HG02678 (cell line): ENCODE data around the gene SLC35E2B.
"Not testable (repeated sequence)": the region's sequence is repeated elsewhere in the genome, so short reads cannot be mapped to it uniquely, and the experiment has no call there.

Source experiments
- ATAC-seq: cut with Tn5 transposase; IDR thresholded peaks from one replicate; pipeline ENCODE4 v1.9.1; 2021; ENCODE audit warnings: mild to moderate bottlenecking, moderate library complexity; ENCODE audit not compliant: unreplicated experiment

The SLC35E2B gene

GRCh38 chr1:1677718-1678580 is 14.6 kb downstream of the SLC35E2B start:
- peak; percentile 64 for ATAC-seq

GRCh38 chr1:1676087-1676486 is 16.5 kb downstream of the SLC35E2B start:
- ATAC-seq: not testable (repeated sequence)

- not testable (repeated sequence) for ATAC-seq
Observed at GRCh38 chr1:1675218-1675617, 17.4 kb downstream of the SLC35E2B start.

- not testable (repeated sequence) for ATAC-seq
Observed at GRCh38 chr1:1674806-1675205, 17.8 kb downstream of the SLC35E2B start.

- no peak for ATAC-seq
Observed at GRCh38 chr1:1672181-1672965, 20.2 kb downstream of the SLC35E2B start.

- ATAC-seq: no peak
Observed at GRCh38 chr1:1671365-1672119, 21.1 kb downstream of the SLC35E2B start.

GRCh38 chr1:1670866-1671265 is 21.7 kb downstream of the SLC35E2B start:
- no peak for ATAC-seq

- ATAC-seq: no peak
Observed at GRCh38 chr1:1669468-1670440, 22.8 kb downstream of the SLC35E2B start.

GRCh38 chr1:1666526-1666925 is 26.1 kb downstream of the SLC35E2B start:
- no peak for ATAC-seq

GRCh38 chr1:1665815-1666251 is 26.8 kb downstream of the SLC35E2B start:
- ATAC-seq: no peak

- no peak for ATAC-seq
Observed at GRCh38 chr1:1664941-1665814, 27.4 kb downstream of the SLC35E2B start.

- ATAC-seq: not testable (repeated sequence)
Observed at GRCh38 chr1:1664318-1664717, 28.3 kb downstream of the SLC35E2B start.

GRCh38 chr1:1662830-1663560 is 29.6 kb downstream of the SLC35E2B start:
- ATAC-seq: not testable (repeated sequence)

GRCh38 chr1:1662392-1662791 is 30.2 kb downstream of the SLC35E2B start:
- not testable (repeated sequence) for ATAC-seq

GRCh38 chr1:1658583-1659549 is 33.7 kb downstream of the SLC35E2B start, which contains the start of gene CDK11B:
Gene CDK11B (minus strand): TSS chr1:1659004. CDS start chr1:1657485, 1,519 bp downstream.
- ATAC-seq: peak; percentile 86

- ATAC-seq: not testable (repeated sequence)
Observed at GRCh38 chr1:1648265-1648664, 44.3 kb downstream of the SLC35E2B start.
